GM21737 (cell line): ENCODE results near the gene SORBS2.

Experiments used
- ATAC-seq: cut with Tn5 transposase; IDR thresholded peaks from one replicate; pipeline ENCODE4 v1.9.1; 2021; ENCODE audit warnings: mild to moderate bottlenecking, moderate library complexity; ENCODE audit not compliant: unreplicated experiment

The SORBS2 gene

DNA sequence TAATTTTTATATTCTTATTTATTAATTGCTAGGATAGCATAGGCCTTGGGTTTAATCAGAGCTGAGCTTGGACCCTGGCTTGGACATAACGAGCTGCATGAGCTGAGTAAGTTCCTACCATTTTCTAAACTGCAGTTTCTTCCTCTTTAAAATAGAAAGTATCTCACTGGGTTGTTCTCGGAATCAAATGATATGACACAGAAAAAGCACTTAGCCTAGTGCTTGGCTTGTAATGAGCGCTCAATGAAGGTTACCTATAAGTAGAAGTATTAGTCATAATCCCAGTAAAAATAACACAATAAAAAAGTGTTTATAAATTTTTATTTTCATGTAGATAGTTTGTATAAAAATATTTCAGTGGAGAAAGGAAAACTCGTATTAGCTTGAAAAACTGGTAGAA, 163.4 kb downstream of the SORBS2 start:
- ATAC-seq = no peak

DNA sequence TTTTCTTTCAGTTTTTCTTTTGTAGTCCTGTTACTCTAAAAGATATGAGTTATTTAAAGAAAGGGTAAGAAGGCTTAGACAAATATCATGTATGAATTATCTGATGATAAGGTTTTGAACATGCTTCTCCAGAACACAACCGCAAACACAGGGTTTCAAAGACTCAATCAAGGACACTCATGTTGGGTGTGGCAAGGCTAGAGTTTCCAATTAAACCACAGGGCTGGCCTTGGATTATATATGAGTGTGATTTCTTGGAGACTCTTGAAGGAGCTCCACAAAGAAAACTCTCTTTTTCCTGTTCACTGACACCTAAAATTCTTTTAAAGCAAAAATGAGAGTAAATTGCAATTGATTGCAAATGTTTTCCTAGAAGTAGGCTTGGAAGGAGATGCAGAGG, 166.6 kb downstream of the SORBS2 start:
- no peak for ATAC-seq

DNA sequence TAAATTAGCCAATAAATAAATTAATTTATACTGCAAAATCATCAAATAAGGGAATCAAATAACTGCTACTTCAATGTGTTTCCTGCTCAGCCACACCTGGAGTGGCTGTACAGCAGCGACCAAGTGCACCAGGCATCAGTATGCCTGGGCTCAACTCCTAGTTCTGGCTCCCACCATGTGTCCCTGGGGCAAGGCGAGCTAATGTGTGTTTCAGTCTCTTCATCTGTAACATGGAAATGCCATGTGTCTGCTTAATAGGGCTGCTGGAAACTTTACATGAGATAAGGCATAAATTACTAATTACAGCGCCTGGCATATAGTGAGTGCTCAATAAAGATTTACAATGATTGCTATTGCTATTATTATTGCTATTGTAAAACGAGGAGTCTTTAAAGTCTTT, 167.6 kb downstream of the SORBS2 start:
- no peak for ATAC-seq

DNA sequence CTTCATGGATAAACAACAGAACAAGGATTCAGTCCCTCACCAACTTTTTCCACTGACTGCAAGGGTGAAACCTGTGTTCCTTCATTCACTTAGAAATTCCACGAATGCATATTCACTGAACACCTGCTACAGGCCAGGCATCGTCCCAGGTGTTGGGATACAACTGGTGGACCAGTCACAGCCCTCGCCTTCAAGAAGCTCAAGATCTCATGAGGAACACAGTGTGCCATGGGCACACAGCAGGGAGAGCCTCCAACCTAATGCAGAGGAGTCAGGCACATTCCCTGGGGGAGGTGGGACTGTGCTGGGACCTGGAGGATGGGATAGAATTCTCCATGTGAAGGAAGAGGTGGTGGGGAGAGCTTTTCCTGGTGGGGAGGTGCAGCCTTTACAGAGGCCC, 169.1 kb downstream of the SORBS2 start:
- ATAC-seq = no peak

DNA sequence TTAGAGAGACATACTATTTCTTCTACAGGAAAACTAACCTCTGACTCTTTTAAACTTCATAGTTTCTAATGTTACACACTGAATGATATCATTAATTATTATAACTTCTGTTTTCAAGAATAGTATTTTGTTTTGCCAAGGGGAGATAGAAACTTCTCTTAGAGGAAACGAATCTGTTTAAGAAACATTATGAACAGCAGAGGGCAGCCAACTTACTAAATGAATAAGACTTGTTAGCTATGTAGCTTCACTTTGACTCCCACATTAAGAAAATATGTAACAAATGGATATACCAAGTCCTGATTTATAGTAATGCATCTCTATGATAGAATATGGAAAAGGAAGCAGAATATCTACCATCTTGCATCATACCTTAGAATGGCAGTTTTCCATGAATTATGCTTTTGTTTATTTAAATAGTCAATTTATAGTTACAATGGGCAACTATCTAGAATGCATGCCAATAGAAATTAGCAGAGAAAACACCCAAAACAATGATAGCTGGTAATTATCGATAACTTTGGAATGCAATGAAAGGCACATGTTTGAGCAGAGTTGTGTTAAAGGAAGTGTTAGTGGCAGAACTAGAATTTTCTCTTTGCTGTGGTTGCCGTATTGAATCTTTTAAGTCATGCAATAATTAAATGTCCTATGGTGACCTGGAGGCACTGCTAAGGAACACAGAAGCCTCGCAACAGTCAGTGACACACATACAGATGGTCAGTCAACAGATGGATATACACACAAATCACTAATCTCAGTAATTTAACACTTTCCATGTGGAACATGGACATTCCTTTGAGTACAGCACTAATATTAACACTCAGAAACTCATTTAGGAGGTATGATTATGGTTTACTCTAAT, 171.0 kb downstream of the SORBS2 start:
- no peak for ATAC-seq

DNA sequence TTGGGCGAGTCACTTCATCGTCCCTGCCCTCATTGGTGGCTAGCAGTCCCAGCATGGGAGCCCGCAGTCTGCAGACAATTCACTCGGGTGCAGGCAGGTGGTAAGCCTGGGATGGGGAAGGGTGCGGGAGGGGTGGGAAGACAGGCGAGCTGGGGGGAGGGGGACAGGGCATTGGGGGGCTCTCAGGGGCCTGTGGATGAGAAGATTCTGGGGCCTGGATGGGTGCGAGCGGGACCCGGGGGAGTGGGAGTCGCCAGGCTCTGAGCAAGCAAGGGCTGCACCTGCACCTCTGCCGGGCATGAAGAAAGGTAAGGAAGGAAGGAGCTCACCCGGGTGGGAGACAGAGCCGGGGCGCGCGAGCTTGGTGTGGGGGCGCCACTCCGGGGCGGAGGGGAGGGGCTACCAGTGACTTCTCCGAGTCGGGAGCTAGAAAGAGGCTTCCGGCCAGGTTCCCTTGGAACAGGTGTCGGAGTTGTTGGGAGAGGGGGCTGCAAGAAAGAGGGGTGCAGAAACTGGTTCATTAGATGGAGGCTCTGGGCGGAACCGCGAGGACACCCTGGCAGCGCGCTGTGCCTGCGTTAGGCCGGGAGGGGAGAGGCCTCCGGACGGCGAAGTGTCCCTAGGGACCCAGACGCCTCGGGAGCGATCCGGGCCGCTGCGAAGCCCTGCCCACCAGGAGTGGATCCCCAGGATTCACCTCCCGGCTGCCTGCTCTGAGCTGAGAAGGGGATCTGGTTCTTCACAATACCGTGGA, 173.3 kb downstream of the SORBS2 start:
- ATAC-seq = no peak

DNA sequence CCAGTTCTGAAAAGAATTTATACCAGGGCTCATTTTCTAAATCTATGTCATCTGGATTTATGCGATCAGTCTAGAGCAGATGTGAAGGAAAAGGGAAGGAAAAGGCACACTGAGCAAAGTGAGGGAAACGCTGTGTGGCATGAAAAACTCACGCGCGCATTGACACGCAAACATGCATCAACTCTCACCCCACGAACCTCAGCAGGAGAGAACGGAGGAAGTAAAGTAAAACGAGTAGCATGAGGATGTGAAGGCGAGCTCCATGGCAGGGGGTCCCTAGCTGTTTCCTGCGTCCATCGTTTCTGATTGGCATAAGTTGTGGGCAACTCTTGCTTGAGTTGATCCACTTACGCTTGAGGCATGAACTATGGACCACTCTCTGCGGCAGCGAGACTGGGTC, 173.9 kb downstream of the SORBS2 start:
- ATAC-seq = no peak

DNA sequence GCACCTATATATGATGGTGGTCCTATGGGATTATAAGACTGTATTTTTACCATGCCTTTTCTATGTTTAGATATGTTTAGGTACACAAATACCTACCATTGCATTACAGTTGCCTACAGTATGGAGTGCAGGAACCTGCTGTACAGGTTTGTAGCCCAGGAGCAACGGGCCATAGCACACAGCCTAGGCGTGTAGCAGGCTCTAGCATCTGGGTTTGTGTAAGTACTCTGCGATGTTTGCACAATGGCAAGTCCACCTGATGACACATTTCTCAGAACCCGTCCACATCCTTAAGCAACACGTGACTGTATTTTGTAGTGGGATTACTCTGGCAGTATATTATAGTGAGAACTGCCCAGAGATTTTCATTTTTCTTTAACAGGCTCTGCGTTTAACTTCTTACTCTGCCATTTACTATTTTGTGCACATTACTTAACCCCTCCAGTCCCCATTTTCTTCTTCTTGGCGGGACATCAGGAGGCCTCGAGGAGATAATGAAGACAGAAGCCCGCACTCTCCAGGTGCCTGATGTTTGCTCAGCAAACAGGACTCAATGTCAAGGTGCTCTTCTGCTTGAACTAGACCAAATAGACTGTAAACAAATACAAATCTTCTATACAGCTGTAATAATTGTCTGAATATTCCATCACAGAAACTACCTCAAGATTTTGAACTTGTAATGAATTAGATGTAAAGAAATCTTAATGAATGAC, 174.7 kb downstream of the SORBS2 start:
- no peak for ATAC-seq

DNA sequence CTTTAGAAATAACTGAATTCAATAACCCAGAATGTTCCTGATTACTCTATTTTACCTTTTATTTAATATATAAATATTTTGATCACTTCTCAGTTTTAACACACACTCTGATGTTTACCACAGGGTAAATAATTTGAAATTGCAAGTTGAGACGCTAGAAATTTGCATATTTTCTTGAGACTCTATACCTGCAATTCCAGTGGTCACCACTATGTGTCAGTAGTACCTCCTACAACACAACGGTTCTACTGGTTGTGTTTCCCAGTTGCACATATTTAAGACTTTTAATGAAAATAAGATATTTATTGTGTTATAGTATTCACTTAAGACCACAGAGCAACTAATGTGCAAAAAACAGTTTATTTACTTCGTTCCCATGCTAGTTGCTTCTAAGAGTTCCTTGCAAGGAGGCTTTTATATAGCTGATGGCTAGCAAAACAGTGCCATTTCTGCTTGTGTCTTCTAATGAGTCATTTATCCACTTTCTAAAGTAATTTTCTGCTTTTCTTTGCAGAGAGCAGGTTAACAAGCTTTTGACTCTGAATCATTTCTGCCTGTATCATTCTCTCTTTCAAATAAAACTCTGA, 177.8 kb downstream of the SORBS2 start:
- ATAC-seq = no peak

DNA sequence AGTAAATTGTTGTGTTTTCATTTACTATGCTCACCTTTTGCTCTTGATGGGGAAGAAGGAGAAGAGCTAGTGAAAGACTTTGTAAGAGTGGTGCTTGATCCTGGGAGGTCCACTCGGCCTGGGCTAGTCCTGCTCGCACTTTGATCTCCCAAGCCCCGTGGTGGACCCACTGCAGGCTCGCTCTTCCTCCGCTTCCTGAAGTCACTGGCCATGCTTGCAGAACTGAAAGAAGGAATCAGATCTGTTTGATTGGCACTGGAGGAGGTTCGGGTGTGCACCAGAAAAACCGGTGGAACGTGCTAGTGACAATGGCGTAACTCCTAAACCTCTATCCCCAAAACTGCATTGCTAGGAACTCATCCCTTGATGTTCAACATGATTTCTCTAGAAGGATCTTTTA, 185.2 kb downstream of the SORBS2 start:
- ATAC-seq = no peak

DNA sequence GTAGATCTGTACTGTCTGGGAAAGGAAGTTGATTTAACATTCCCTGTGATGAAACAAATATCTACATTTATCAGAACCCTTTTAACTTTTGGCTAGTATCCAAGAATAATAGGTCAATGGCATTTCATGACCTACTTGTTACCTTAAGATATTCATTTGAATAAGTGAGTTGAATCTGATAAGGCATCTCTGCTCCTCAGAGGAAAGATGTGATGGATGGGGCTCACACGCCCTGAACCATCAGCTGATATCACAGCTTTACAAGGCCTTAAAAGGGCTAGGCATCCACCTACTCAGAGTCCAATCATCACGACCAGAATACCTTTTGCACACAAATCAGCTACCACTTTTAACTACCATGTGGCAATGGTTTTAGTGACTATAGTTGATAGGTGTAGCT, 186.5 kb downstream of the SORBS2 start:
- ATAC-seq = no peak

DNA sequence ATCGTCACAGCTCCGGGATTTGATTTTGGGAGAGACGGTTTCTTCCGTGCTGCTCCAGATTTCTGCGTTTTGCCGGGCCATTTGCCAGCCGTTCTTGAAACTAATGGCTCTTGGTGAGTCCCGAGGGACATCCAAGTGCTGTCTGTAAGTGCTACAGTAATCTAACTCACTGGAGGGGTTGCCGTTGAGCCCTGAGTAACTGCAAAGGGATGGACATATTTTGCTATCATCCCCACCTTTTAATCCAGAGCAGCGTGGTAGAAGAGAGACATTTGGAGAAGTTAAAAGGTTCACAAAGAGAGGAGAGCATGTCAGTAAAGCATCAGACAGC, 187.8 kb downstream of the SORBS2 start:
- ATAC-seq = no peak

DNA sequence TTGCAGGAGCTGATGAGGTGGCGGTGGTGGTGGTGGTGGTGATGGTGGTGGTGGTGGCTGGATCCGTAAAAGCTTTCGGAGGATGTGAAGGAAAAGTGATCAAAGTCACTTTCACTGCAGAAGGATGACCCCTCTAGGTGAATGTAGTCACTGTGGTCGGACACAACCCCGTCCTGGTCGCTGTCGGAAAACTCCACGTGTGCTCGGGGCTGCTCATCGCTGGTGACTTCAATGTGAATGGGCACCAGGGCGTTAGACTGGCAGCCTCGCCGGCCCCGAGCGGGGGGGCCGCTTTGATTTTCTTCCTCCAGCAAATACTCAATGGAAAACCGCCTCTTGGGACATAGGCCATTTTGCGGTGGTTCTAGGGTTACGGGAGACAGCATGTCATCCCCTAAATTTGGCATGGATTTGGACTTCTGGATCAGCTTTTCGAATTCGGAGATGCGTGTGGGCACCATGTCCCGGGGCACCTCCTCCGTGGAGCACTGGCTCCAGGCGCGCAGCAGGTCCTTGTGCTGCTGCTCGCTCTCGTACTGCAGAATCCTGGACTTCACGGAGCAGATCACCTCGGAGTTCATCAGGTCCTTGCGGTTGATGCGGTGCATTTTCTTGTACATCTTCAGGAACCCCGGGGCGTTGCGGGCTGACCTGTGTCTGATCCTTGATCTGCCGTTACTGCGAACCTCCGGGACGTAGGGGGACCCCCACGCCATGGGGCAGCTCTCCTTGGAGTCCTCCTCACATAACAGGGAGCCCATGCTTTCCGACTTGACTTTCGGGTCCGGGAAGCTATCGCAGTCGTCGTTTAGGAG, 188.3 kb downstream of the SORBS2 start:
- ATAC-seq = no peak

DNA sequence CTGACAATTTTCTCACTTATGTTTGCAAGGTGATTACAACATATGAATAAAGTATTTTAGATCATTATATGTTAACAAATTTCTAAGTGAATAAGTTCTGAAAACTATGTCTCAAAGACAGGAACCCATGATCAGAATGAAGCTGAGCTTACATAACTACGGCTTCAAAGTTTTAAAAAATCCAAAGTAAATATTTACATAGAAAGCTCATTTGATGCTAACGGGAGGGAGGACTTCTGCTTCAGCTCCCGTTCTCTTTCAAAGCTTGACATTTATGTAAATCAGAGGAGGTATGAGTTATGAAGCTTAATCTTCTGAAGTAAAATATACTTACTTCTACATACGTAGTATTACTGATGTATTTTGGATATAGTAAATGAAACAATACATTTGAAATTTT, 203.8 kb downstream of the SORBS2 start:
- no peak for ATAC-seq

DNA sequence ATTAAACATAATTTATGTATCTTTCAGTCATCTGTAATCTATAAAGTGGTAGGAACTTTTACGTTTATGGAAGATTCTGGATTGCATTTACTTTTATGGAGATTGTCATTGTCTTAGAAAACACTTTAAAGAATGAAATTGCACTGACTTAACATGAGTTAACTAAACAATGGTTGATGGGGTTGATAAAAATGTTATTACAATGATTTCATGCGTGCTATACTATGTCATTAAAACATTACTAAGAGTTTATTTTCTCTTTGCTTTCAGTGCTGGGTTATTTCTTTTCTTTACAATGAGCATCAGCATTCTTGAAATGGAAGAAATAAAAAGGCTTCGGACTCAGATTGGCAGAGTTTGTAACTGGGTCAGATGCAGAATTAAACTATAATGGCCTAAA, 209.6 kb downstream of the SORBS2 start:
- ATAC-seq = no peak

DNA sequence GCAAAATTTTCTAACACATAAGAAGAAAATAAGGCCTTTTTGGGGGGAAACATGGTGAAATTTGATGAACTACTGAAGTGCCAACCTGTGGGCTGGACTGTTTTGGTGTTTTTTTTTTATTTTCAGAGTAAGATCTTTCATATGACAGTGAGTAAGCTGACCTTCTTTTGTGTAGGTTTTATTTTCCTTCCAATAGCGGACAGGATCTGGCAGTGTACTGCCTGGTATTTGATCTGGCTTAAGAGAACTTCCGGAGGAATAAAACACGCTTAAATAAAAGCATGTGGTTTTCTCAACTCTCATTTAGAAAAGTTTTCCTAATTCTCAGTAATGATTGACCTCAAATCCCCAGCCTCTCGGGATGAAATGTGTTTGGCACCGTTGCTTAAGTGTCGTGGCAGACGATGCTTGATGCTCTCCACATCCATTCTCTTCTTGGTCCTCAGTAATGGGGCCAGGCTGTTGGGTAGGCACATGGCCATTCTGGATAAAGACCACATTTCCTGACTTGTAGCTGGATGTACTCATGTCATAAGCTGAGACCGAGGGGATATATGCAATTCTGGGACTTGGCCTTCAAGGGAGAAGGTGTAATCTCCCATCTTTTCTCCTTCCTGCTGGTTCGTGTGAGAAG, 211.1 kb downstream of the SORBS2 start:
- no peak for ATAC-seq

DNA sequence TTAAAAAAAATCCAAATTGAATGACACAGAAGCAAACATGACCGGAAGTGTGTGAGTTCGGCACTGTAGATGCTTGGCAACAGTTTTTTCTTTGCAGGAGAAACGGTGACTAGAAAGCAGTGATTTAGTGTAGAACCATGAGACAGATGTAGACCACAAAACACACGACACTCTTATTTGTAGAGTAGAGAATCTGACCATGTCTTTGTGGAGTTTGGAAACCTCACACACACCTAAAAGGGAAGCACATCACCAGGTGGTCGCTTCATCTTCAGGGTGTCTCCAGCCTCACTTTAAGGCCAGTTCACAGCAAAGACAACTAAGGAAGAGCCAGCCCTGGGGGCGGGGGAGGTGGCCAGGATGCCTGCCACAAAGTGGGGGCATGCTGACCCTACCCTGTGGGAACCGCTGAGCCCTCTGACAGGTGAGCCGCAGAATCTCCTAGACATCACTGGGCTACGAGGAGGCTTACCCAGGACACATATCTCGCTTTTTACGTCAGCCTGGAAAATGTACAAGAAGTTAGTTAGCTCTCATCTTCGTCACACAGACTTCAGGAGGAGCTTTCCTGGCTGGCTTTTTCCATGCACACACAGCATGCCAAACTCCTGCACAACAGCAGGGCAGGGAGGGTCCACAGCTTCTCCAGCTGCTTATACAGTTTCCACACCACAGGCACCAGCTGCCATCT, 212.3 kb downstream of the SORBS2 start:
- ATAC-seq = no peak

DNA sequence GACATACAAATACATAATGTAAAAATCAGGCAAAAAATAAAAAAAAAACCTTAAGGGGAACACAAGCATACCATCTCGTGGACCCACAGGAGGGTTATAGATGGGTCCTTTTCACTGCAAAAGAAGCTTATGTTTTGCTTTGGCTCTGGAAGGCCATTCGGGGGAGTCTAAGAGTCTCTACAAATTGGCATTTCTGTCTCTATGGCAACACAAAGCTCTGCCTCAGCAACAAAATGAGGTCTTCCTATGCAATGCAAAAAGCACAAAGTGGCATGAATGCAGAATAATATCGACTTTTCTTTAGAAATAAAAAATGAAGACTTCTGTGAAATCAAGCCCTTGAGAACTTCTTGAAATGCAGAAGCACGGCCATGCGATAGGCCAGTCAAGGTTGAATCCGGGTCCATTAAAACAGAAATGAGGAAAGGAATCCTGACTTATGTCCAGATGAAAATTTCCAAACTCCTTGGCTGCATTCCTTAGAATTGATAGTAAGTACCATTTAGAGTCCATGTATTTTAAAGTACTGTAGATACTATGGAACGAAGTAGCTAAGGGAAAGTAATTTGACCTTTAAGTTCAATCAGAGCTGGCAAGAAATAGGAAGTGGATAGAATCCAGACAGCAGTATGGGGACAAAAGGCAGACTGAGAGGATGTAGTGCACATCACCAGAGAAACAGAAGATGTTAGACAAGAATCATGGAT, 213.0 kb downstream of the SORBS2 start:
- ATAC-seq = no peak
